H1 (cell line): ENCODE measurements around the gene BRSK2. TPM values are rescaled to one million over a fixed set of nuclear protein-coding genes. Genes with fewer than 3 reads are reported as not detected.

Experiments
- CHD7 ChIP-seq: fragments of 300-600 bp; sonication (generic); IDR thresholded peaks from 2 replicates; pipeline ENCODE4 v1.7.1; 2012; ENCODE audit warnings: low read length, moderate library complexity, mild to moderate bottlenecking, inconsistent platforms; ENCODE audit not compliant: insufficient replicate concordance
- polyA plus RNA-seq, 7 experiments: library from polyadenylated mRNA; depleted of rRNA in 3 of 7; stranded (reverse) in 5 of 7; unstranded in 2 of 7; fragments of >200 nt in 5 of 7; fragments of 200-250 nt in 2 of 7; gene quantifications; 1 replicate in 5 of 7; 2 replicates in 1 of 7; 4 replicates in 1 of 7; pipeline versions ENCODE4 v1.2.1 to v1.2.3, GENCODE V29; 2011 to 2013; ENCODE audit warnings: missing spikeins in 2 of 7, mixed read lengths in 2 of 7
- total RNA-seq: library from RNA; stranded (reverse); fragmentation: NEBNext Ultra II Directional; extraction: Animal tissue kit (Norgen Biotek cat#: 25700); gene quantifications from 2 replicates; pipeline ENCODE4 v1.2.1, GENCODE V29; 2021

BRSK2 gene
- total and polyA plus RNA-seq, 2 of the 8 experiments (the other 6 are each of a cell fraction or from before 2014, with no cell fraction given) = 17.3 to 27.1 TPM

- no peak for TF ChIP-seq CHD7
- TF ChIP-seq, all 59 proteins: peak for 0
Measured at GRCh38 chr11:1346669-1347390, 42.9 kb upstream of the BRSK2 start (continued).
